NCI-H460 (cell line): Measurements from ENCODE around the gene FAM120A. TPM values are rescaled to one million over a fixed set of nuclear protein-coding genes. Genes with fewer than 3 reads are reported as not detected.

ENCODE experiments used
- DNase-seq: peaks from one replicate; pipeline ENCODE4 v3.0.0-alpha.2; 2016; ENCODE audit warnings: low read depth; ENCODE audit errors: extremely low read depth
- total RNA-seq: library from RNA; depleted of rRNA; stranded (reverse); fragments of >200 nt; shearing (Covaris generic); gene quantifications from 2 replicates; pipeline ENCODE4 v1.2.3, GENCODE V29; 2014

The FAM120A gene
- total RNA-seq, 1 experiment from 2014 or later = 144 TPM

DNA sequence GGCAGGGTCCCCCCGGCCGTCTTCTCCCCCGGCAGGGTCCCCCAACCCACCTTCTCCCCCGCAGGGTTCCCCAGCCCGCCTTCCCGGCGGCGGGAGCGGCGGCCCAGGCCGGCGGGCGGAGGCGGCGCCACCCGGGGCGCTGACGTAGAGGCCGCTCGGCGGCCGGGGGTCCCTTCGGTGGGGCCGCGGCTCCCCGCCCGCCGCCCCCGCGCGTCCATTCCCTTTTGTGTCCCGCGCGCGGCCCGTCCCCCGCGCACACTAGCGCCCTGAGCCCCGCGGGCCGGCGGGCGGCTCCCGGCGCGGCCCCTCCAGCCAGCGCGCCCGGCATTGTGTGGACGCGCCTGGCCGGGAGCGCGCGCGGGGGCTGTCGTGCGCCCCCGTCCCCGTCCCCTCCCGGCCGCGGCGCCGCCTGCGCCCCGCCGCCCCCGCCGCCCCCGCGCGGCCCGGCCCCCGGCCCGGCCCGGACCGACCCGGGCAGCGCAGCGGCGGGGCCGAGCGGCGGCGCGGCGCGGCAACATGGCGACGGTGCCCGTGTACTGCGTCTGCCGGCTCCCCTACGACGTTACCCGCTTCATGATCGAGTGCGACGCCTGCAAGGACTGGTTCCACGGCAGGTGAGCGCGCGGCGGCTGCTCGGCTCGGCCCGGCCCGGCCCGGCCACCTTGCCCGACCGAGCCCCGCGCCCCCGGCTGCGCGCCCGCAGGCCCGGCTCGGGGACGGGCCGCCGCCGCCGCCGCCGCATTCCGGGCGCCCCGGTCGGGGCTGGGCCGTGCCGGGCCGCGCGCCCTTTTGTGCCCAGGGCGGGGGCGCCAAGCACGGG is 125.0 kb downstream of the FAM120A start, which contains the start of gene PHF2:
TSS of gene PHF2 (plus strand) at position 327 of the 820 bp plus-strand sequence. CDS start at position 517, 190 bp downstream.
- DNase-seq = no peak

DNA sequence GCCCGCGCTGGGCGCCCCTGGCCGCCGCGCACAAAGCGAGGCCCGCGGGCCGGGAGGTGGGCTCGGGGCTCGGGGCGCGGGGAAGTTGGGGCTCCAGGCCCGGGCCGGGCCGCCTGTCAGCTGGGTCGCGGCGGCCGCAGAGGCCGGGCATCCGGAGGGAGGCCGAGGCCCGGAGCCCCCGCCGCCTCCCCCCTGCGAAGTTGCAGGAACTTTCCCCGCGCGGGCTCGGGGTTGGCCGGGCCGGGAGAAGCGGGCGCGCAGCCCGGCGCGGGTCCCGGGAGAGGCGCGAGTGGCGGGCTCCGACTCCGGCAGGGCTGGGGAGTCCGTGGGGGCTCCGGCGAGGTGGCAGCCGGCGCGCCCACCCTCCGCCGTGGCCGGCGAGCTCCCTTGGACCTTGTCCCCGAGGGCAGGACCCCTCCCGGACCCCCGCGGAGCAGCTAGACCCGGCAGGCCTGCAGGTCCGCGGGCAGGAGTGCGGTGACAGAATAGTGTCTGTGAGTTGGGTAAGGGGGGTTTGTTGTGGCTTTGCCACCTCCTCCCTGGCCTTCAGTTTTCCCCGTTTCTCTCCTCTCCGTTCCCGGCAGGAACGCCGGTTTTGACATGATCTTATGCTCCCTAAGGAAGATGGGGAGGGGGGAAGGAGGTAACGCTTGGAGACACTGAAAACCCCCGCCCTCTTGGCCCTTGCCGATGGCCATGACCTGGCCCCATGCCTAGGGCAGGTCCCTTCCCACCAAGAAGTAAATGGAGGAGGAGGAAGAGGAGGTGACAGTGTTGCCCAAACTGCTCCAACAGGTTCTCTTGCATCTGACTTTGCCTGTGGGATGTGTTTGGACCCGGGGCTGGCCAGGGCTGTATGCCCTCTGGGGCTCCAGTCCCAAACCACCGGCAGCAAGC is 125.8 kb downstream of the FAM120A start:
- DNase-seq = no peak

DNA sequence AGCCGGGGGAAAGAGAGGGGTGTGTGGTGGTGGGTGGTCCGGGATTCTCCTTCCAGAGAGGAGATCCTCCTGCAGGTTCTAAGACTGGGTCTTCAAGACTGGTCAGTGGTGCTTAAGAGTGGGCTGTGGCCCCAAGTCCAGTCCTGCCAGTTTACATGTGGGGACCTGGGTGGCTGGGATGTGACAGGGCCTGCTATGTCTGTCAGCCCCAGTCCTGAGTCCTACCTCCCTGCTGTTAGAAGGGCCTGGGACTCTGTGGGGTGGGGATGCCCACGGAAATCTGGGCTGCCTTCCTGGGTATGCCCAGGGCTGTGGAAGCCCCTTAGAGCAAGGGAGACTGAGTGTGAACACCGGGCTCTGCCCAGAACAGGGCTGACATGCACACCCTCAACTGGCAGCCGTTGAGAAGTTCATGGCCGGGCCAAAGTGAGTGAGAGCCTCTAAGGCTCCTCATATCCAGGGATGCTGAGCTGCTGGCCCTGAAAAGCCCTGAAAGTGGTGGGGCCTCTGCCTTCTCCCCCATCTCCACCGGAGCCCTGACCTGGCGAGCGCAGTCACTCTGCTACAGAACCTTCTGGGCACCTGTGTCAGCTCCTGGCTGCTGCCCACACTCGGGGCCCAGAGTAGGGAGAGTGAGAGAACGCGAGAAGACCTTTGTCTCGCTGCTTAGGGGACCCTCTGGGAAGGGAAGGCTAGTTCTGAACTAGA is 126.6 kb downstream of the FAM120A start:
- DNase-seq = no peak

DNA sequence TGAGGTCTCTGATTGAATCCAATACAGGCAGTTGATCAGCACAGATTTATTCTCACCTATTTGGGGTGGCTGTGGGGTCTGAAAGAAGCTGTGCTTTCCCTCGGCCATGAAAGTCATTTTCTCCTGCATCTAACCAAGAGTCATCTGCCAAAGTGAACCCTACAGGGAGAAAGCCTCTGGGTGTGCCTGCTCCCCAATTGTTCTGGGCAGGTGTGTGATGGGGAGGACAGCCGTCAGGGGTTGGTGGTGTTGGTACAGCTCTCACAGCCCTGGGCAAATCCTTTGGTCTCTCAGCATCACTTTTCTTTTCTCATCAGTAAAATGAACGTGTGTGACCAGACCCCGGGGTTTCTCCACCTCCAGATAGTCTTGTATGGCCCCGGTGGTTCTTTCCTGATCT is 127.4 kb downstream of the FAM120A start:
- no peak for DNase-seq

DNA sequence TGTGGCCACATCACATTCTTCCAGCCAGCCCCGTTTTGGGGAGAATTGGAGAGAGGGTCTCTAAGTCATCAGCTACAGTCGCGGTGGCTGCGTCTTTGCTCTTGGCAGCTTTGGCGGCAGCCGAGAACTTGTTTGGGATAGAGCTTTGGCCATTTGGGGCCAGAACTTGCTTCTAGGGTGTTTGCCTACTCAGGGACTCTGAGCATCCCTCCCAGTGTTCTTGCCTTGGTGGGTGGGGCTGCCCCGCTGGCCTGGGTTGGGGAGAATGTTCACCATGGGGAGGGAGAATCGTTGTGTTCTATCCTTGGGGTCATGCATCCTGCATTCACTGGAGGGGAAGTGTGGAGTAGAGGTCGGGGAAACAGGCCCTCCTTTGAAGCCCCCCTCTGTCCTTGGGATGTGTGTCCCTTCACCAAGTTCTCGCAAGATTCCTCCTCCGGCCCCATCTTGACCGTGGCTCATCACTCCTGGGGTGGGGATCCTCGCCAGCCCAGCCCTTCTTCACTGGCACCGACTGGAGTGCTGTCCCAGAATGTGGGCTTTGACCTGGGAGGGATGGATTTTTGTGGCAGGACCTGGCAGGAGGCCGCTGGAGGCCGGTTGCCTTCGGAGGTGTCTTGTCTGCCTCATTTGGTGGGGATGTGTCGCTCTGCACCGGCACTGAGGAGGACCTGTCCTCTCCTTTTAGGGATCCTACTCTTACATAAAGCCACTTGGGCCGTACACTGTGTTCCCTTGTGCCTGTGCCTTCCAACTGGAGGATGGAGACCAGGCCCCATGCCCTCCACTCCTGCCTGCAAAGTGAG is 128.4 kb downstream of the FAM120A start:
- DNase-seq = no peak

DNA sequence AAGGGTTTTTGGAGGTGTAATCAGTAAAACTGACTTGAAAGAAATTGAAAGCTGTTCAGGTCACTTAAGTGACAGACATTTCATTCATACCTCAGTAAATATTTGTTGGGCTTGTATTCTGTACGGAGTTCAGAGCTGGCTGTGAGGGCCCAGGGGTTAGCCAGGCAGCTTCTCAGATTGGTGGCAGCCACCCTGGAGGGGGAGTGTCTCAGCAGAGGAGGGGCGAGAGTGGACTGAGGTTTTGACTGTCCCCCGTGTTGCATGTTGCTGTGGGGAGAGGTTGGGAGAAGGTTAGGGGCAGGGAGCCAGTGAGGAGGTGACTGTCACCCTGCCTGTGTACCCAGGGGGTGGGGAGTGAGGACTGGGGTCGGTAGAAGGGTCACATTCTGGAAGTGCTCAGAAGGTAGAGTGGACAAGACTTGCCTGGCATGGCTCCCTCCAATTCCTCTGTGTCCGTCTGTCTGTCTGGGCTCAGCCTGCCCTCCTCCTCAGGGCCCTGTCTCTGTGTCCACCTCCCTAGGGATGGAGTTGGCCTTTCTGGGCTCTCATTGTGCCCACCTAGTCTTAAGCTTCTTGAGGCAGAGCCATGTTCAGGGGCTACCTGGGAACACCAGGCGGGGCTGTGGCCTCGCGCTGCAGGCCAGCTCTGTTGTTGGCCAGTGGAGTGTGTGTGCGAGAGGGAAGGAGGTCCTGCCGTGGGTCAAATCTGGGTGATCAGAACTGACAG is 129.3 kb downstream of the FAM120A start:
- DNase-seq = no peak

DNA sequence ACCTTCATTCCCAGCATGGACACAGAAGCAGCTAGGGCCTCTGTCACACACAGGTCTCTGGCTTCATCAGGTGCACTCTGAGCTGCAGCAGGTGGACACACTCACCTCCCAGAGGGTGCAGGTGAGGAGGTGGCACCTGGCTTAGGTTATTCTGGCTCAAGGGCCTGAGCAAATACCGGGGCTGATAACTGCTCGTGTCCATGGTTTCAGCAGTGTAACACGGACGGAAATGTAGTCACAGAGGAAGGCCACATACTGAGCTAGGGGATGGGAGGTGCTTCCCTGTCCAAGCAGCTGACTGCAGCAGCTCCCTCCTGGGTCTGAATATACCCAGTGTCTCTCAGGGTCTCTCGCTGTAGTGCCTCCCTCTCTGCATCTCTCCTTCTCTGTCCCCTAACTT is 130.6 kb downstream of the FAM120A start:
- no peak for DNase-seq

DNA sequence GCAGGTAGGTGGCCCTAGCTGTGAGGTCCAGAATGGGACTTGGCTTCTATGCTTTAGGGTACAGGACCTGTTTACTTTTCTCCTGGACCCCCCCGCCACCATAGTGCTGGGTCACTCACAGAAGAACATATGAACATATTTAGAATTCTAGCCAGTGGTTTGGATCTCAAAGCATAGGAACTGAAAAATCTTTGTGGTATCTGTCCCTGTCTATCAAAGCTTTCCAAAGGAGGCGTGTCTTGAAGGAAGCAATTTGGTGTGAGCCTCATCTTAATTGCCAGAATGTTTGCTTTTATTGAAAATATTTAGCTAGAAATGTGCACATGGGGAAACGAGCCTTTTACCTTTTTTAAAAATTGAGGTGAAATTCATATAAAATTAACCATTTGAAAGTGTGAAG is 131.1 kb downstream of the FAM120A start:
- DNase-seq = no peak

DNA sequence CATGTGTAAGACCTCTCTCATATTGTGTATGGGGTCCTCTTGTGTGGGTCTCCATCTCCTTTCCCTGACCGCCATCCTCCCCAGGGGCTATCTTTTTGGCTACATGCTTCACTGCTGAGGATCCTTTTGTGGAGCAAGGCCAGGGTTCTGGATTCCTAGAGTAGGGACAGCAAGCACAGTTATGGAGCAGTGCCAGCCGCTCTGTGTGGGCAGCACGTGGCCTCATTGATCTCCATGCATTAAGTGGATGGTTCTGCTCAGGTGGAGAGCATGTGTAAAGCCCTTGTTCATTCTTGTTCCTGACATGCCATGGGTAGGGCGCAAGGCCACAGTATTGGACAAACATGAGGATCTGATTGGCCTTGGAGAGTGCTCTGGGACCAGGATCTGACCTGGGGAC is 133.8 kb downstream of the FAM120A start:
- DNase-seq = no peak

DNA sequence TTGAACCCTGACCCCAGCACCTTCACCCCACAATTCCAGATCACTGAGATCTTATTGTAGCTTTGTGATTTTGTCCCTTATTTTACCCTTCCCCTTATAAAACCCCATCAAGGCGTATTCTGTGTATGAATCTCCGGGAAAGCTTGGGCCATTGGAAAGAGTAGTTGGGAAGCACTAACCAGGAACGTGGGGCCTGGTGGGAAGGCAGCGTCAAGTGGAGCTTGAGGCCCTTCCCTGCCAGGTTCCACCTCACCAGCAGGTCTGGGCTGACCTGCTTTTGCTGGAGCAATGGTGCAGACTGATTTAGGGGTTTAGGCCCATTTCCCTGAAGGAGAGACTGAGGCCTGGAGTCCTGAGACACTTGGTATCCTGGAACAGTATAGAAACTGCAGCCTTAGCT is 134.2 kb downstream of the FAM120A start:
- DNase-seq = no peak

DNA sequence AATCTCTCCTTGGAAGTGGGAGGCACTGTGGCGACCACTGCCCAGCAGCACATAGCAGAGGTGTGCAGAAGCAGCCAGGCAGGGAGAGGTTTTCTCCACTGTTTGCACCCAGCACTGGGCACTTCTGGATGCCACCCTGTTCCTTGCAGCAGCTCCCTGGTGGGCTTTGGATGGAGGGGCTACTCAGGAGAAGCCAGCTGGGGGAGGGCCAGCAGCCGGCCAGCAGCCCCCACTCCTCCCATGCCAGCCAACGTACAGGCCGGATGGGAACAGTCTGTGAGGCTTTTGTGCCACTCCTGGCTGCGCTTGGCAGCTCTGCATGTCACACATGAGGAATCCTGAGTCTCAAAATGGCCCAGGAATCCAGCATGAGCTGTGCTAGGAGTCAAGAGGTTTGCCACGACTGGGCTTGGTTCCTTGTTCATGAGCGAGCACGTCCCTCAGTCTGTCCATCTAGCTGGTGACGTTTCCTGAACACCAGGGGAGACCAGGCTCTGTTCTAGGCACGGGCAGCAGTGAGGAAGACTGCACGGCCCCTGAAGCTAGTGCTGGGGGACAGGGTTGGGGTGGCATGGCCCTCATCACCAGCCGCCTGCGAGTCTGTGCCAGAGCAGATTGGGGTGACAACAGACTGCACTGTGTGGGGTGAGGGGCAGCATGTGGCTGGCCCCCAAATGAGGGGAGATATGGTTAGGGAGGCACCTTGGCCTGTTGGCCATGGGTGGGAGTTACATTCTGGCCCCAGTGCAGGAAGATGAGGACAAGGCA is 135.0 kb downstream of the FAM120A start:
- DNase-seq = no peak

DNA sequence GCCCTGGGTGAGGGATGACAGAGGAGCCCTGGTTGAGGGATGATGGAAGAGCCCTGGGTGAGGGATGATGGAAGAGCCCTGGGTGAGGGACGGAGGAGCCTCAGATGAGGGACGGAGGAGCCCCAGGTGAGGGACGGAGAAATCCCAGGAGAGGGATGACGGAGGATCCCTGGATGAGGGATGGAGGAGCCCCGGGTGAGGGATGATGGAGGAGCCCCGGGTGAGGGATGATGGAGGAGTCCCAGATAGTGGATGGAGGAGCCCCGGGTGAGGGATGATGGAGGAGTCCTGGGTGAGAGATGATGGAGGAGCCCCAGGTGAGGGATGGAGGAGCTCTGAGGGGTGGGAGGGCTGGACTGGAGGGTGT is 135.8 kb downstream of the FAM120A start:
- no peak for DNase-seq

DNA sequence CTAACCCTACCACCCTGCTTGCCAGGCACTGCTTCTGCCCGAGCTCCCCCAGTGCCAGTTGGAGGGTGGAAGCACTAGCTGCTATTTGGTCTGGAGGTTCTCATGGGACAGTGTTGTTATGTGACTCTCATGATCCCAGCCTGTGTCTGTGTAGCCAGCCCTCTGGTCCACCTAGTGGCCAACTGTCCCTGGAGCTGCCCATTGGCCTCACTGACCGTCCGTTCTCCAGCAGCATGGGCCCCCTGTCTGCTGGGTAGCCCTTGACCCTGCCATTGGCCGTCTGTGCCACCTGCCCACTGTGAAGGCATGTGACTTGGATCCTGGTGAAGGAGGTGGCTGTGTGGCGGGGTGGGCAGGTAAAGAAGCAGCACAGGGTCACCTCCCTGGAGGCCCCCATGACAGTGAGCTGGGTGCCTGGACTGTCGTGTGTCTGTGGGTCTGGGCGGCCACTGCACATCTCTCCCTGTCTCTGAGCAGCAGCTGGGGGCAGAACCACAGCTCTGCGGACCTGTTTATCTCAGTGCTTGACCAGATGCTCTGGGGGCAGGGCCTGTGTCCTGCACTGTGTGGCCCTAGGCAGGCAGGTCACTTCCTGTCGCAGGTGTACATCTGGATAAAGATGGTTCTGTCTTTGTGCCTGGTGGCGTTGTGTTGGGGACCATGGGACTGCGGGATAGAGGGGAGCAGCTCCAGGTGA is 136.3 kb downstream of the FAM120A start:
- DNase-seq = no peak

DNA sequence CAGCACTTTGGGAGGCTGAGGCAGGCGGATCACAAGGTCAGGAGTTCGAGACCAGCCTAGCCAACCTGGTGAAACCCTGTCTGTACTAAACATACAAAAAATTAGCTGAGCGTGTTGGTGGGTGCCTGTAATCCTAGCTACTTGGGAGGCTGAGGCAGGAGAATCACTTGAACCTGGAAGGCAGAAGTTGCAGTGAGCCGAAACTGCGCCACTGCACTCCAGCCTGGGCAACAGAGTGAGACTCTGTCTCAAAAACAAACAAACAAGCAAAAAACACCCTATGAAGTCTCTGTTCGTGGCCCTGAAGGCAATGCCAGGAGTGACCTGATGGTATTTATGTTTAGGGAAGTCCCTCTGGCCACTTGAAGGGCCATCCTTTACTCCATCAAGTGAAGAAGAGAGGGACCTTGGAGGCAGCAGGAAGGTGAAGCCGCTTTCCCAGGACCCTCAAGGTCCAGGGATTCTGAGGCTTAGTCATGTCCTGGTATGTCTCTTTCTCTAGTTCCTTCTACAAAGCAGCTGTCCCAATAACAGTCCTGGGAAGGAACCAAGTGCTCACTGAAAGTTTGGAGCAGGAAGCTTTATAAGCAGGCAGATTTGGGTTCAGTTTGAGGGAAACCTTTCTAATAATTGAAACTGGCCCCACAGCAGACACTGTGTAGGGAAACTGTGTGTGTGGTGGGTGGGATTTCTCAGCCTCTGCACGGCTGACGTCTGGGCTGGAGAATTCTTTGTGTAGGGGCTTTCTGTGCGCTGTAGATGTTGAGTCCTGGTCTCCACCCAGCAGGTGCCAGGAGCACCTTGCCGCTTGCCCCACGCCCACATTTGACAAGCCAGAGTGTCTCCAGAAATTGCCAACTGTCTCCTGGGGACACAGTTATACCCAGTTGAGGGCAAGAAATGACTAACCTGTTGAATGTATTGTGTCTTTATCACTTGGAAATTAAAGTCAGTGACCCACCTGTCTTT is 137.4 kb downstream of the FAM120A start:
- no peak for DNase-seq

DNA sequence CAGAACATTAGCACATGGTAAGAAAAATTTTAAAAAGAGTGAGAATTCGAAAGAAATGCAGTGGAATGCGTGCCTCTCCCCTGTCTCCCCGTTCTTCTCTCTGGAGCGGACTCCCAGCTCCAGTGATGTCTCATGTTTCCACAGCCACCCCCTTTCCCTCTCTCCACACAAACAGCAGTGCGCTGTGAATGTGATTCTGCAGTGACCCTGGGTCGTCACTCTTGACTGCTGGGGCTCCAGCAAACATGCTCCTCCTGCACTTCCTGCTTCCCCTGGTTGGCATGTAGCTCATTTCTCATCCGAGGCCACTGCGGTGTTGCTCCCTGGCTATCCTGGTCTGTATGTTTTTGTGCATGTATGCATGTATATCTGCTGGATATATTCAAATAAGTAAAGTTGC is 138.2 kb downstream of the FAM120A start:
- DNase-seq = no peak

DNA sequence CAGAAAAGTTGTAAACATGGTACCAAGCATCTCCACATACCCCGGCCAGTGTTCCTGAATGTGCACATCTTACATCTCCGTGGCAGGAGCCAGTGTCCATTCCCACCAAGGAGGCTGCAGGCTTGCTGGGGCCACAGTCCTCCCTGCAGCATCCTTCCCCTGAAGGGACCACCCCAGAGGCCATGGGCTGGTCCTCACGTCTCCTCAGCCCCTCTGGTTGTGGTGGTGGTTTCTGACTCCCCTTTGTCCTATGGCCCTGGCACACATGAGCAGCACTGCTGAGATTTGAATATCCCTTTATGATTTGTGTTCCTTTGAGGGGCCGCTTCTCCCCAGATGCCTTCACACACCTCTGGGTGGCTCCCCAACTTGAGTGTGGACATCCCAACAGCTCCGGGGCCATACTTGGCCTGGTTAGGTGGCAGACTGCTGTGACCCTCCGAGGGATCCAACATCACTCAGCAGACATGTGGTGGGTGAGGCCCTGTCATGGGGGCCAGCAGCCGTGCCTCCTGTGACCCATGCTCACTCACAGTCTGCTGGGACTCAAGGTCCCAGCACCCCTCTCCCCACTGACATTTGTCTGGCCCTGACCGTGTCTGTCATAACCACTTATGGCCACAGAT is 139.2 kb downstream of the FAM120A start:
- no peak for DNase-seq
